Iris pigment epithelial cell (primary cell): ENCODE measurements around the gene MYO9B.

Experiments used
- DNase-seq: peaks from one replicate; pipeline ENCODE4 v3.0.0-alpha.2; 2011; ENCODE audit warnings: low read depth

The MYO9B gene

GRCh38 chr19:17061691-17062090 is 13.9 kb upstream of the MYO9B start:
- no peak for DNase-seq

GRCh38 chr19:17063428-17063827 is 12.1 kb upstream of the MYO9B start:
- DNase-seq: no peak

- DNase-seq: no peak
These were observed 6.4 kb upstream of the MYO9B start for GRCh38 chr19:17069193-17069592.

GRCh38 chr19:17070421-17070820 is 5.2 kb upstream of the MYO9B start:
- DNase-seq: no peak

- no peak for DNase-seq
These were observed 4.7 kb upstream of the MYO9B start for GRCh38 chr19:17070912-17071311.

GRCh38 chr19:17073869-17074633 is 1.5 kb upstream of the MYO9B start:
- DNase-seq: peak; percentile 35

GRCh38 chr19:17074634-17075034 is 943 bp upstream of the MYO9B start:
- DNase-seq: no peak

- peak; percentile 33 for DNase-seq
These were observed 426 bp downstream of the MYO9B start for GRCh38 chr19:17075864-17076542.

- DNase-seq: no peak
These were observed 990 bp downstream of the MYO9B start for GRCh38 chr19:17076543-17076991.

- DNase-seq: no peak
These were observed 2.0 kb downstream of the MYO9B start for GRCh38 chr19:17077447-17078028.

- DNase-seq: peak; percentile 42
These were observed 2.7 kb downstream of the MYO9B start for GRCh38 chr19:17078036-17078919.

GRCh38 chr19:17078920-17079709 is 3.5 kb downstream of the MYO9B start:
- DNase-seq: no peak

- peak; percentile 99 for DNase-seq
These were observed 4.3 kb downstream of the MYO9B start for GRCh38 chr19:17079710-17080439.

- DNase-seq: no peak
These were observed 4.8 kb downstream of the MYO9B start for GRCh38 chr19:17080440-17080801.

- no peak for DNase-seq
These were observed 6.4 kb downstream of the MYO9B start for GRCh38 chr19:17081672-17082630.

GRCh38 chr19:17086120-17086519 is 10.5 kb downstream of the MYO9B start:
- DNase-seq: no peak

GRCh38 chr19:17086834-17087233 is 11.3 kb downstream of the MYO9B start:
- no peak for DNase-seq

- DNase-seq: no peak
These were observed 13.0 kb downstream of the MYO9B start for GRCh38 chr19:17088552-17088951.

- peak; percentile 87 for DNase-seq
These were observed 15.0 kb downstream of the MYO9B start for GRCh38 chr19:17090583-17090982.
